Loucy (cell line): ENCODE results near the gene EIF5A.

ENCODE experiments used
- H2AFZ ChIP-seq: fragments of 200-600 bp; sonication (generic); 2 replicates; pipeline ENCODE4 v1.6.0; 2016; ENCODE audit warnings: antibody characterized with exemption, mild to moderate bottlenecking, low read length, moderate library complexity
- H3F3A ChIP-seq: fragments of 200-600 bp; 2 replicates; pipeline ENCODE4 v1.6.0; 2016; ENCODE audit warnings: antibody characterized with exemption, low read depth, mild to moderate bottlenecking
- H3K27me3 ChIP-seq: fragments of 200-600 bp; sonication (generic); 2 replicates; pipeline ENCODE4 v1.6.1; 2014; ENCODE audit warnings: low read length, mild to moderate bottlenecking; ENCODE audit not compliant: insufficient read depth, poor library complexity, severe bottlenecking
- H3K36me3 ChIP-seq: fragments of 200-600 bp; sonication (generic); 2 replicates; pipeline ENCODE4 v1.6.1; 2016; ENCODE audit warnings: low read length; ENCODE audit not compliant: insufficient read depth
- H3K4me1 ChIP-seq: fragments of 200-600 bp; sonication (generic); 2 replicates; pipeline ENCODE4 v1.5.1; 2014; ENCODE audit warnings: low read length, mild to moderate bottlenecking; ENCODE audit not compliant: insufficient read depth, poor library complexity, severe bottlenecking
- H3K4me2 ChIP-seq: fragments of 200-600 bp; sonication (generic); 2 replicates; pipeline ENCODE4 v1.6.0; 2014; ENCODE audit warnings: antibody characterized with exemption, low read length, low read depth, mild to moderate bottlenecking; ENCODE audit not compliant: poor library complexity, severe bottlenecking
- H3K4me3 ChIP-seq: fragments of 200-600 bp; sonication (generic); 2 replicates; pipeline ENCODE4 v1.5.1; 2014; ENCODE audit warnings: low read length, mild to moderate bottlenecking, mixed read lengths; ENCODE audit not compliant: poor library complexity, severe bottlenecking
- H3K79me2 ChIP-seq: fragments of 200-600 bp; sonication (generic); 2 replicates; pipeline ENCODE4 v1.6.1; 2014; ENCODE audit warnings: low read length; ENCODE audit not compliant: insufficient read depth
- H3K9ac ChIP-seq: fragments of 200-600 bp; sonication (generic); 2 replicates; pipeline ENCODE4 v1.6.0; 2014; ENCODE audit warnings: mild to moderate bottlenecking, low read depth, low read length, moderate library complexity; ENCODE audit not compliant: poor library complexity, severe bottlenecking
- H3K9me2 ChIP-seq: fragments of 200-600 bp; sonication (generic); replicated peaks from 2 replicates; pipeline ENCODE4 v1.6.1; 2016; ENCODE audit warnings: low read depth, low read length, mixed read lengths
- H3K9me3 ChIP-seq: fragments of 200-600 bp; sonication (generic); 2 replicates; pipeline ENCODE4 v1.6.1; 2014; ENCODE audit warnings: mild to moderate bottlenecking, antibody characterized with exemption, low read length, low read depth; ENCODE audit not compliant: insufficient read depth
- H4K20me1 ChIP-seq: fragments of 200-600 bp; sonication (generic); 2 replicates; pipeline ENCODE4 v1.6.0; 2014; ENCODE audit warnings: antibody characterized with exemption, low read length, mild to moderate bottlenecking; ENCODE audit not compliant: insufficient read depth, poor library complexity, severe bottlenecking
- CTCF ChIP-seq: fragments of 200-600 bp; sonication (generic); conservative IDR thresholded peaks from 2 replicates; pipeline ENCODE4 v1.5.1; 2014; ENCODE audit warnings: mild to moderate bottlenecking, antibody characterized with exemption, low read length
- EZH2phosphoT487 ChIP-seq: fragments of 200-600 bp; IDR thresholded peaks from 2 replicates; pipeline ENCODE4 v1.6.1; 2018; ENCODE audit warnings: antibody characterized with exemption, mild to moderate bottlenecking, moderate library complexity, borderline replicate concordance

EIF5A gene

GRCh38 chr17:7354262-7354843, 46.9 kb downstream of the EIF5A start:
- no peak overlapping the region for H2AFZ ChIP-seq
- H3K9ac ChIP-seq: no peak overlapping the region
- no peak overlapping the region for H3K4me3 ChIP-seq
- no peaks in the 10 kb centered on the region for H3K79me2 ChIP-seq
- no peaks in the 10 kb centered on the region for H3K9me3 ChIP-seq
- no peaks in the 10 kb centered on the region for H3K4me1 ChIP-seq
- no peaks in the 10 kb centered on the region for H3K27me3 ChIP-seq
- H3K36me3 ChIP-seq: peaks cover 3% of the 10 kb centered on the region; the same call in 1 of the 2 replicates
- H4K20me1 ChIP-seq: no peaks in the 10 kb centered on the region
- no peaks in the 10 kb centered on the region for H3F3A ChIP-seq
- TF ChIP-seq CTCF (no peak), EZH2phosphoT487 (no peak)
- no peaks in the 10 kb centered on the region for H3K9me2 ChIP-seq
- H3K4me2 ChIP-seq: no peak overlapping the region

GRCh38 chr17:7355053-7355452, 47.6 kb downstream of the EIF5A start, which contains the start of gene TMEM95:
Gene TMEM95, plus strand, starts transcription at chr17:7355156. Its CDS starts 49 bp downstream, at chr17:7355205.
- H3K79me2 ChIP-seq: no peaks in the 10 kb centered on the region
- TF ChIP-seq EZH2phosphoT487 (no peak), CTCF (no peak)
- no peaks in the 10 kb centered on the region for H3K9me3 ChIP-seq
- no peaks in the 10 kb centered on the region for H3F3A ChIP-seq
- H3K4me2 ChIP-seq: no peak within 1 kb of the TSS
- no peak within 1 kb of the TSS for H3K9ac ChIP-seq
- H3K9me2 ChIP-seq: no peaks in the 10 kb centered on the region
- no peaks in the 10 kb centered on the region for H3K27me3 ChIP-seq
- H4K20me1 ChIP-seq: no peaks in the 10 kb centered on the region
- H3K4me1 ChIP-seq: no peaks in the 10 kb centered on the region
- H3K4me3 ChIP-seq: no peak within 1 kb of the TSS
- peaks cover 3% of the 10 kb centered on the region; the same call in 1 of the 2 replicates for H3K36me3 ChIP-seq
- H2AFZ ChIP-seq: no peak within 1 kb of the TSS

GRCh38 chr17:7355573-7355972, 48.1 kb downstream of the EIF5A start:
- TF ChIP-seq CTCF (no peak), EZH2phosphoT487 (no peak)
- no peaks in the 10 kb centered on the region for H3K27me3 ChIP-seq
- no peak overlapping the region for H3K4me3 ChIP-seq
- H3K9me2 ChIP-seq: no peaks in the 10 kb centered on the region
- no peaks in the 10 kb centered on the region for H3K79me2 ChIP-seq
- no peaks in the 10 kb centered on the region for H4K20me1 ChIP-seq
- peaks cover 3% of the 10 kb centered on the region; the same call in 1 of the 2 replicates for H3K36me3 ChIP-seq
- no peak overlapping the region for H3K4me2 ChIP-seq
- H3K4me1 ChIP-seq: no peaks in the 10 kb centered on the region
- no peak overlapping the region for H3K9ac ChIP-seq
- H3F3A ChIP-seq: no peaks in the 10 kb centered on the region
- no peak overlapping the region for H2AFZ ChIP-seq
- no peaks in the 10 kb centered on the region for H3K9me3 ChIP-seq
